HS-27A (cell line): Measurements from ENCODE around the gene APC.
A peak's percentile ranks its signal among the peaks of the same experiment; 100 is the strongest.

Experiments
- DNase-seq: peaks from one replicate; pipeline ENCODE4 v3.0.0-alpha.2; 2012; ENCODE audit warnings: low read depth, missing footprints

Gene APC

DNA sequence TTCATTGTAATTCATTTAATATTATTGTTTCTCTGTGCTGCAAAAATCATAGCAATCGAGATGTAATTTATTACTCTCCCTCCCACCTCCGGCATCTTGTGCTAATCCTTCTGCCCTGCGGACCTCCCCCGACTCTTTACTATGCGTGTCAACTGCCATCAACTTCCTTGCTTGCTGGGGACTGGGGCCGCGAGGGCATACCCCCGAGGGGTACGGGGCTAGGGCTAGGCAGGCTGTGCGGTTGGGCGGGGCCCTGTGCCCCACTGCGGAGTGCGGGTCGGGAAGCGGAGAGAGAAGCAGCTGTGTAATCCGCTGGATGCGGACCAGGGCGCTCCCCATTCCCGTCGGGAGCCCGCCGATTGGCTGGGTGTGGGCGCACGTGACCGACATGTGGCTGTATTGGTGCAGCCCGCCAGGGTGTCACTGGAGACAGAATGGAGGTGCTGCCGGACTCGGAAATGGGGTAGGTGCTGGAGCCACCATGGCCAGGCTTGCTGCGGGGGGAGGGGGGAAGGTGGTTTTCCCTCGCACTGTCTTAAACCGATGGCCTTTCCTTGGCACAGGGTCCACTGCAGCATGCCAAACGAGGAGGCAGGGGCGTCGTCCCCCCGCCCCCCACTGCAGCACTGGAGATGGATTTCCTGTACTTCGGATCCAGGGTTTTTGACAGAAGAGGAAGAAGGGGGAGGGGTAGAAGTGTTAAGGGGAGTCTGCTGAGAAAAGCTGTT lies at the start of gene APC:
Gene APC, plus strand, starts transcription at position 423 of the 728 bp plus-strand sequence. CDS start 17,006 bp downstream, outside the sequence.
- peak; percentile 23 for DNase-seq

DNA sequence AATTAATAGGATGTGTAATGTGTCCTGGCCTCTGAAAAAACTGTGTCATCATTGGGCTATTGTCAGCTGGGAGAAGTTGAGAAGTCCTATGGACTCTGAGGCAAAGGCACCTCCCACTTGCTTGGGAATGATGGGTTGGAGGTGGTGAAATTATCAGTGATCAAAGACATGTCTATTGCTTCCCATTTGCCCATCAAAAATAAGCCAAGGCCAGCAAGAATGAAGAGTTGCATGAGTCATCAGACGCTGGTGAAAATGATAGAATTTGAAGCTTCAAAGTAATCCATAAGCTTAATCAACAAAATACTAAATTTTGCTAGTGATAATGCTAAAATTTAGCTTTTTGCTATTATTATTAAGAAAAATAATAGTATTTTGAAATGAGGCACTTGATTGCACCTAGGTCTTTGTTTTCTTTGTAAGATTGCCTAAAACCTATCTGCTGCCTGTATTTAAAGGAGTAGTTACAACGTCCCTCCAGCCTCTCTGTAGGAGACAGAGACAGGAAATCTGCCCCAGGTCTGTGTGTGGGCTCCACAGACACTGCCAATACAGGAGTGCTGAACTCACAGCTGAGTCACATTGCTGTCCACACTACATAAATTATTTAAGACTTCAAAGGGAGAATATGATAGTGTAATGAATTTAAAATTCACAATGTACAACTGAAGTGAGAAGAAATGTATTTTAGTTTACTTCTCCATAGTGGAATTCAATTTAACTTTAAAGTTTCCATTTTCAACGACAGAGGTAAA lies 48.4 kb upstream of the APC start:
- no peak for DNase-seq

DNA sequence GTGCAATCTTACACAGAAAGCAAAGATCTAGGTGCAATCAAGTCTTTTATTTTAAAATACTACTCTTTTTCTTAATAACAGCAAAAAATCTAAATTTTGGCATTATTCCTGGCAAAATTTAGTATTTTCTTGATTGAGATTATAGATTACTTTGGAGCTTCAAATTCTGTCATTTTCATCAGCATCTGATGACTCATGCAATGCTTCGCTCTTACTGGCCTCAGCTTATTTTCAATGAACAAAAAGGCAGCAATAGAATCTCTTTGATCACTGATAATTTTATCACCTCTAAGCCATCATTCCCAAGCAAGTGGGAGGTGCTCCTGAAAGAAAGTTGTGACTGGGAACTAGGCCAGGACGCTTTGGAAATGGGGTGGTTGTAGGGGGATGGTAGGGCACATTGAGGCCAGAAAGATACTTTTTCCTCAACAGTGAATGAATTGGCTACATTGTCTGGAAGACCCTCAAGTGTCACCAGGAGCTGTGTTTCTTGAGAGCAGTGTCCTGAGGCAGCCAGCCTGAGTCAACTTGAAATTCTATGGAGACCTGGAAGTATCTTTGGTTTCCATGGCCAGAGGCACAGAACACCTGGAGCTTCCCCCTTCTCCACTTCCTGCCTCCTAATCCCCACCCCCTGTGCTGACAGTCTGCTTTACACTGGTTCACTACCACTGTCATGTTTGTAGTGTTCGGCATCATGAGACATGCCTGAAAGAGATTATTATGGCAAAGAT lies 46.9 kb upstream of the APC start:
- no peak for DNase-seq

DNA sequence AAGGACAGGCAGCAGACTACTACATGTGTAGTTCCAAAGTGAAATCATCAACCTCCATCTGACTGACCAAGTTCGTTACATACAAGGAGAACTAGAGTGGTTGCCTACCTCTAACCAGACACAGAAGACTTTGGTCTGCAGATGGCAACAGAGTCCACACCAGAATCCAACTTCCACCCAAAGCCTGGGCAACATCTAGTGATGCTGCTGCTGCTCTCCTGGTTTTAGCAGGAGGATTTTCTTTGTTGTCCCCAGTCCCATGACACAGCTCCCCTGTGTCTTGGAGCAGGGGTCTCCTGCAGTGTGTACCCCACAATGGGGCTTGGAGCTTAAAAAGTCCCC lies 46.4 kb upstream of the APC start:
- DNase-seq: no peak

DNA sequence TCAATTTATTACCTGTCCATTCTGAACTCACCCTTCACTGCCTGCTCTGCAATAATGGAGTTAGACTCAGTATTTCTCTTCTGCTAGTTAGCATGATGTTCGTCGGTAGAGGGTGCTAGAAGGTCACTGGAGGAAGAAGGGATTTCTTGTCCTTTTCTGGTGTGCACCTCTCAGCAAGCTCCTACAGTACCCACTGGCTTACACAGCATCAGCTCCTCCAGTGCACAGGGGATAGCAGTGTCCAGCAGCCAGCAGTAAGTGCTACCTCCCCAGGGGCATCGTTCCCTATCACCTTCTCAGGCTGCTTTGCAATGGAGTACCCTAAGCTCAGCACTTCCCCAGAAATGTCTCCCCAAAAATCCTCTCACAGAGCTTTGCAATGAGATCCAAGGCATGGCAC lies 45.9 kb upstream of the APC start:
- DNase-seq: no peak

DNA sequence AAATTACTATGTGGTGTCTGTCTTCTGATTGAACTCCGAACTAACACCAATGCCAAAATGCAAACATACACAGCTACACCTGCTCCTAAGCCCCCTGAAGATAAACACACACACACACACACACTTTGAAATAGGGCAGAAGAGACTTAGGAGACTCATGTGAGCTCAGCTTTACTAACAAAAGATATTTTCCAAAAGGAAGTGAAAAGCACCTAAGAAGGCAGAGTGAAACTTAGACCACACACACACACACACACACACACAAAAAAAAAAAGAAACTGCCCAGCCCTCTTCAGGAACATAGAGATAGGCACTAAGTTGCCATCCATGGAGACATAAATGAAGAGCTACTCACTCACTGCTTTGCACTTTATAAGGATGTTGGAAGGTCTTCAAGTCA lies 45.2 kb upstream of the APC start:
- DNase-seq: no peak

DNA sequence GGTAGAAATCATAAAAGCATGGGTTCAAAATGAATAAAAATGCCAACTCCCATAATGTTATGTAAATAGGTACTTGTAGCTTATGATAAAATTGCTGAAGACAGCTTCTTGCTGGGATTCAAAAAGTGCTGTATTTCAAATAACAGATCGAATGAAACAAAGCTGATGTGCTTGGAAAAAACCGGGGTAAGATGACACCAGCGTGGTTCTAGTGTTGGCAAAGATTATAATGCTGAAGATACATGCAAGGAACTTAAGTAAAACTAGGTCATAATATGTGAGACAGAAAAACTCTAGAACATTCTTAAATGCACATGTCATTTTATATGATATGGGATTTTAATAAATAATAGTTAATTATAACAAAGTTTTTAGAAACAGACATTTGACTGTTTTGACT lies 44.4 kb upstream of the APC start:
- no peak for DNase-seq

DNA sequence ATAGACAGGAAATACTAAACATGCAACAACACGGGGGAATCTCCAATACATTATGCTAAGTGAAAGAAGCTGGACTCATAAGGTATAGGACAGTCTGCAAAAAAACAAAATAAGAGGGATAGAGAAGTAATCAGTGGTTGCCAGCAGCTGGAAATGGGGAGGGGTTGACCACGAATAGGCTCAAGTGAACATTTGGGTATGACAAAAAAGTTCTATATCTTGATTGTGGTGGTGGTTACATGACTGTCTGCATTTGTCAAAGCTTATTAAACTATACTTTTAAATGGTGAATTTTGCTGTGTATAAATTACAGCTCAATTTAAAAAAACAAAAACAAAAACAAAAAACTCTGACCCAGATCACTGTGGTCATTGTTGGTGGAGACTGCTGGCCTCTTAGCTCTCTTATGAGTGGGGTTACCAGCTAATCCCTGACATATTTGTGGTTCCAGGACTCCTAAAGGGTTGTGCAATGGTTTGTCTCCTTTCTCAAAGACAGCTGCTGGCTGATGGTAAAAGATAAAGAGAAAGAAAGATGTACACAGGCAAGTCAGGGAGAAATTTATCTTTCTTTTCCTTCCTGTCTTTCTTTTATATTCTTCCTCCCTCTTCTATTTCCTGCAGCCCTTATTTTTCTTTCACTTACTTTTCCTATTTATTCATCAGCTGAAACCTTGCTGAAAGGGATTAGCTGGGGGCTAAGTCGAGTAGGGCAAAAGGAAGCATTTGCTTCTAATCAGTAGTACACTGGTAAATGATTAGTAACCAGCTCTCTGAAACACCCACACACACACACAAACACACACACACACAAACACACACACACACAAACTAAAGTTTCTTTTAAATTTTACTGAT lies 42.6 kb upstream of the APC start:
- no peak for DNase-seq

DNA sequence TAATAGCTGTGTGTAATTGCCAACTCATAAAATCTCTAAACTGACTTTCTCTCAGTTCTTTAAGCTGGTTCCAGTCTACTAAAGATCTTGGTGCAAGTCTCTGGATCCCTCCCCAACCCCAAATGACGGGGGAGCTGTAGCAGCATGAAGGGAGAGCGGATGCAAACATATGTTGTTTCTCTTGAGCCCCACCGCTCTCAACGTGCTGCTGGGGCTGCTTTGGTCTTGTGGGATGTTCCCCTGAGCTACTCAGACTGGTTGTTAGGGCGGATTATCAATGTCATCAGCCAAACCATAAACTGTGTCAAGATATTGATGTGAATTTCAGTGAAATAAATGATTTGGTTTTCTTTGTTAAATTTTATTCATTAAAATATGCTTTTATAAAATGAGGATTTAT lies 40.9 kb upstream of the APC start:
- DNase-seq: no peak

DNA sequence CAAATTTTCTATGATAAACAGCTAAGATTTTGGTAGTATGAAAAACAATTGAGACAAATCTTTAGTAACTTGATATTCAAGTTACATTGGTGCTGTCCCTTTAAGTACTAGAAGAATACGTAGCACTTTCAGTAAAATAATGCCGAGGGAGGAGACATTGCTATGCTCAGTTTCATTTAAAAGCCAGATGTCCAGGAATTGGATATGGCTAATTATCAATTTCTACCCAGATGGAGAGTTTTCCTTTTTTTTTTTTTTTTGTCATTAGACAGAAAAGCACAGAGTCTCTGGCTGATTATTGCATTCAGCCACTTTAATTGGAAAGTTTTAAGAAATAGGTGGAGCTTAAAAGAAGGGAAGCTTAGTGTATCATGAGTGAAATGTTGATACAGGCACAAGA lies 40.4 kb upstream of the APC start:
- no peak for DNase-seq

DNA sequence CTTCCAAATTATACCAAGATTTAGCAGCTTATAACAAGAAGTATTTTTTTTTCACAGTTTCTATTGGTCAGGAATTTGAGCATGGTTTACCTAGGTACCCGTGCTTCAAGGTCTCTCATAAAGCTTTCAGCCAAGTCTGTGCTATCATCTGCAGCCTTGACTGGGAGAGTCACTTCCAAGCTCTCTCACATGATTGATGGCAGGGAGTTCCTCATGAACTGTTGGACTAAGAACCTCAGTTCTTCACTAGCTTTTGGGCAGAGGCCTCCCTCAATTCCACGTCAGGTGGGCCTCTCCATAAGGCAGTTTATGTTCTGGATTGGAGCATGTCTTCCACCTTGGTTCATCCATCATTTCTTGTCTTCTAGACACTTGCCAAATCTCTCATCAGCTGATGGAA lies 39.9 kb upstream of the APC start:
- no peak for DNase-seq

DNA sequence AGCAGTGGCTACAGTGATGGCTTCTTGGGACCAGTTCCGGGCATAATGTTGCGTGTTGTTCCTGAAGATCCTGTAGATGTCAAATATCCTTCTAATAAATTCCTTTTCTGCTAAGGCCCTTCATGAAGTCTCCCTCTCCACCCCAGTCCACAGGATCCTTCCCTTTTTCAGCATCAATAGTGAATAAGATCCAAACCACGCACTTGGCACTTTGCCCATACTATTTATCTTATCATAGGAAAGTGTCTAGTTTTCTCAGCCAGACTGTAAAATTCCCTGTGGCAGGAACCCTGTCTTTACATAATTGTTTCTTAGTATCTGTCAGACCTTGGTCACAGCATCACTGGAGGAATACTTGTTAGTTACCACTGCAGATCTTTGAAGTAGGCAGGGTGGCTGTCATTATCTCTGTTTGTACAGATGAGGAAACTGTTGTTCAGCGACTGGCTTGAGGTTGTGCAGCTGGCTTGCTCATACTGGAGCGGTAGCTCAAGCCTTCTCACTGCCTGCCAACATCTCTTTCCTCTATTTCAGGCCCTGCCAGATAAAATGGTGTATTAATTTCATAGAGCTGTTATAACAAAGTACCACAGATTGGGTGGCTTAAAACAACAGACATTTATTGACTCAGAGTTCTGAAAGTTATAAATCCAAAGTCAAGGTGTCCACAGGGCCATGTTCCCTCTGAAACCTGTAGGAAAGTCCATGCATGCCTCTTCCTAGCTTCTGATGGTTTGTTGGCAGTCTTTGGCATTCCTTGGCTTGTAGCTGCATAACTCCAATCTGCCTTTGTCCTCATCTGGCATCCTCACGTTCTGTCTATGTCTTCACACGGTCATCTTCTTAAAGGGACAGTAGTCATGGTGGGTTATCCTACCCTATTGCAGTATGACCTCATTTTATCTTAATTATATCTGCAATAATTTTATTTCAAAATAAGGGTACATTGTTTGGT lies 33.5 kb upstream of the APC start:
- DNase-seq: no peak

DNA sequence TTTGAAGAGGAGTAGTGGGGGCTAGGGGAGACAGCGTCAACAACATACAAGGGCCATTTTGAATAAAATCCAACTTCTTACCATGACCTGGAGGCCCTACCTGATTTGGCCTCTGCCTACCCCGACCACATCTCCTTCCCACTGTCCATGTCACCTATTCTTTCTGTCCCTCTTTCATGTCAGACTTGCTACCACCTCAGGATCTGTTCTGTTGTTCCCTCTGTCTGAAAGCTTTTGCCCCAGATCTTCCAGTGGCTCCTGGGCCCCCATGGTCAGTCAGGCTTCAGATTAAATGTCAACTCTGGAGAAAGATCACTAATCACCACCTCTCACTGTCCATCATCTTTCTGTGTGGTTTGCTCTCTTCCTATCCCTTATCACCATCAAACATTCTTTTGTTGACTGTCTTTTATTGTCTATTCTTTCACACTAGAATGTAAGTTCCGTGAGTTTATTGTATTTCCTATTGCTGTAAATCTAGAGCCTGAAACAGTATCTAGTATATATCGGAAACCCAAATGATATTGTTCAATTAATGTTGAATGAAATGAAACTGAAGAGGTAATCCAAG lies 31.2 kb upstream of the APC start:
- DNase-seq: no peak

DNA sequence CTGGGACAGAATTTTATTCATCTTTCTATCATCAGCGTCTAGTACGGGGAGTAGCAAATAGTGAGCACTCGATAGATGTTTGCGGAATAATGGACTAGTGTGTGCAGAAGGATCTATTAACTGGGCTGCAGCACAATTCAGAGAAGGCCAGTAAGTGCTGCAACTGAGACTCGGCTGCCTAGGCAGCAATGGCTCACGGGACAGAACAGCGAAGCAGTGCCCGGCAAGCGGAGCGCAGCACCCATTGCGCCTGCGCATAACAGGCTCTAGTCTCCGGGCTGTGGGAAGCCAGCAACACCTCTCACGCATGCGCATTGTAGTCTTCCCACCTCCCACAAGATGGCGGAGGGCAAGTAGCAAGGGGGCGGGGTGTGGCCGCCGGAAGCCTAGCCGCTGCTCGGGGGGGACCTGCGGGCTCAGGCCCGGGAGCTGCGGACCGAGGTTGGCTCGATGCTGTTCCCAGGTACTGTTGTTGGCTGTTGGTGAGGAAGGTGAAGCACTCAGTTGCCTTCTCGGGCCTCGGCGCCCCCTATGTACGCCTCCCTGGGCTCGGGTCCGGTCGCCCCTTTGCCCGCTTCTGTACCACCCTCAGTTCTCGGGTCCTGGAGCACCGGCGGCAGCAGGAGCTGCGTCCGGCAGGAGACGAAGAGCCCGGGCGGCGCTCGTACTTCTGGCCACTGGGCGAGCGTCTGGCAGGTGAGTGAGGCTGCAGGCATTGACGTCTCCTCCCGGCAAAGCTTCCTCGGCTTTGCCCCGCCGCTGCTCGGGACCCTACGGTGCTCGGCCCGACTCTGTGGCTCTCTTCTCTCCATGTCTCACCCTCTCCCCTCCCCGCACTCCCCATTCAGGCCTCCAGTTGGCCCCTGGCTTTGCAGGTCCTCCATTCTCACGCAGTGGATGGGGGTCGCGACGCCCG lies 30.2 kb upstream of the APC start:
- DNase-seq: peak; percentile 82

DNA sequence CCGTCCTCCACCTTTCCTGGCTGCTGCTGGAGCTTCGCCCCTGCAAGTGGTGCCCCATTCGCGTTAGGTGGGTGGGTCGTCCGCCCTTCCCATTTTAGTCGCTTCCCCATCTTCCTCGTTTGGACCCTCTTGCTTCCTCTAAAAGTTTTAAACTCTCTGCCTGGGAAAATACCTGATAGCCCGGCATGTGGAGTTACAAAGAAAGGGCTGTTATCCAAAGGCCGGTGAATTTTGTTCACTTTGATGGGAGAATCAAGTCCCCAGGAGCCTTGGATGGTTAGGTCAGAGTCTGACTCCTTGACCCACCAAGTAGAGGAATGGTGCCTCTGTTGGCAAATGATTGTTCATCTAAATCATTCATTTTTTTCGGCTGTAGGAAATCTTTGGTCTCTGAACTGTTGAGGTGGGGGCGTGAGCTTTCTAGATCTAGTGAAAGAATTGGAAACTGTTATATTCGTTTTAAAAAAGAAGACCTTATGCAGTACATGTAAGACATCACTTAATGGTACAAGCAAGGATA lies 29.5 kb upstream of the APC start:
- DNase-seq: no peak

DNA sequence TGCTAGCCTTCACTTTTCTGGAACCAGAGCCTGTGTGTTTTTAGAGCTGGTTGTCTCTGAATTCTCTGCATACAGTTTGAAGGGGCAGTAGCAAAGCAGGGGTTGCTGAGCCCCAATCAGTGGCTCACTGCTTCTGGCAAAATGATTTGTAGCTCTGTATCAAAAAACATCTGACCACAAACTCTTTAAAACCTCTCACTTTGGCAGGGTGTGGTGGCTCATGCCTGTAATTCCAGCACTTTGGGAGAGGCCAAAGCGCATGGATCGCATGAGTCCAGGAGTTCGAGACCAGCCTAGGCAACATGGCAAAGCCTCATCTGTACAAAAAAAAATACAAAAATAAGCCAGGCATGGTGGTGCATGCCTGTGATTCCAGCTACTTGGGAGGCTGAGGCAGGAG lies 28.3 kb upstream of the APC start:
- DNase-seq: no peak

DNA sequence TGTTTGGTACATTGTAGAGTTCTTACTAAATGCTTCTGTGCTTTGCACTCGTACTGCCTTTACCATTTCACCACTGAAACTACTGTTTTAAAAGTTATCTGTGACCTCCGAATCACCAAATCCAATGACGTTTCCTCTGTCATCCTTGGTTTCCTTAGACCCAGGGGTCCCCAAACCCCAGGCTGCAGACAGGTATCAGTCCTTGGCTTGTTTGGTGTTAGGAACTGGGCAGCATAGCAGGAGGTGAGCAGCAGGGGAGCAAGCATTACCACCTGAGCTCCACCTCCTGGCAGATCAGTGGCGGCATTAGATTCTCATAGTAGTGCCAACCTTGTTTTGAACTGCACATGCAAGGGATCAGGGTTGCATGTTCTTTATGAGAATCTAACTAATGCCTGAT lies 26.8 kb upstream of the APC start:
- no peak for DNase-seq

DNA sequence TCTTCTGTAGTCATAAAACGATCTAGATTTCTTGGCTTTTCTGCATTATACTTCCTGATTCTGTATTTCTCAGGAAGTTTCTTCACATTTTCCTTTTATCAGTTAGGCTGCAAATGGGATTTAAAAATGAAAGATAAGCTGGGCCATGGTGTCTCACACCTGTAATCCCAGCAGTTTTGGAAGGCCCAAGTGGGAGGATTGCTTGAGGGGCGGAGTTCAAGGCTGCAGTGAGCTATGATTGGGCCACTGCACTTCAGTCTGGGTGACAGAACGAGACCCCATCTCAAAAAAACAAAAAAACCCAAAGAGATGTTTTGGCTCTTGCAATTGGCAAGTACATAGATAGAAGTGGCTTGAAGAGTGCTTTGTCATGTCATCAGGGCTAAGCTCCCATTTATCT lies 26.2 kb upstream of the APC start:
- DNase-seq: no peak

DNA sequence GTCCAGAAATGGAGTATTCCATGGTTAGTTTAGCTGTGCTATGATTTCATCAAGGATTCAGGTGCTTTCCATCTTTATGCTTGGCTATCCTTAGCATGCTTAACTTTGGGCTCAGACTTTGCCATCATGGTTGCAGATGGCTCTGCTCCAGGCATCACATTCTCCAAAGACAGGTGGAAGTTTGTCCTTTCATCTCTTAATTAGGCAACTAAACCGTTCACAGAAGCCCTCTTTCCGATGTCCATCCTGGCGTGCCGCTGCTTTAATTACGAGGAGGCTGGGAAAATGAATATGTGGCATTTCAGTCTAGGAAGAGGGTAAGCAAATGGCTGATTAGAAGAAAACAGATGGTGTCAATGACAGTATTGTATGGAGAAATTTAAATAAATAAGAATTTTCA lies 24.5 kb upstream of the APC start:
- no peak for DNase-seq
